Fibroblast of skin of left quadriceps (primary cell): Measurements from ENCODE around the gene RUNDC3A.

Source experiments
- DNase-seq, 2 experiments: peaks; one replicate each; pipeline ENCODE4 v3.0.0-alpha.2; 2013; ENCODE audit warnings: low read depth in 2 of 2

RUNDC3A gene

GRCh38 chr17:44283344-44284023, 24.9 kb upstream of the RUNDC3A start:
- DNase-seq: no peak

- DNase-seq: no peak
Observed at GRCh38 chr17:44284024-44284400, 24.4 kb upstream of the RUNDC3A start.

GRCh38 chr17:44287651-44288050, 20.8 kb upstream of the RUNDC3A start:
- no peak for DNase-seq

- DNase-seq: no peak
Observed at GRCh38 chr17:44293509-44294226, 14.7 kb upstream of the RUNDC3A start.

- no peak for DNase-seq
Observed at GRCh38 chr17:44297975-44298374, 10.4 kb upstream of the RUNDC3A start.

- DNase-seq: no peak
Observed at GRCh38 chr17:44304651-44305050, 3.8 kb upstream of the RUNDC3A start.

- no peak for DNase-seq
Observed at GRCh38 chr17:44307387-44308186, 814 bp upstream of the RUNDC3A start.

GRCh38 chr17:44308865-44309264, 464 bp downstream of the RUNDC3A start:
- no peak for DNase-seq

GRCh38 chr17:44309472-44309871, 1.1 kb downstream of the RUNDC3A start:
- no peak for DNase-seq

GRCh38 chr17:44310188-44310587, 1.8 kb downstream of the RUNDC3A start:
- no peak for DNase-seq

- no peak for DNase-seq
Observed at GRCh38 chr17:44310609-44311376, 2.4 kb downstream of the RUNDC3A start.

- DNase-seq: no peak
Observed at GRCh38 chr17:44311562-44312181, 3.3 kb downstream of the RUNDC3A start.

GRCh38 chr17:44312396-44313104, 4.1 kb downstream of the RUNDC3A start:
- no peak for DNase-seq

GRCh38 chr17:44314031-44314430, 5.6 kb downstream of the RUNDC3A start:
- DNase-seq: no peak

GRCh38 chr17:44314524-44314868, 6.1 kb downstream of the RUNDC3A start:
- no peak for DNase-seq

- DNase-seq: no peak
Observed at GRCh38 chr17:44314869-44315661, 6.7 kb downstream of the RUNDC3A start.

- no peak for DNase-seq
Observed at GRCh38 chr17:44315760-44316731, 7.6 kb downstream of the RUNDC3A start.

- no peak for DNase-seq
Observed at GRCh38 chr17:44317545-44317944, 9.1 kb downstream of the RUNDC3A start.
